DMS79 treated with DMSO at 0.1 percent for 48 hours (cell line): Measurements from ENCODE around the gene GALNT11.
A peak's percentile ranks its signal among the peaks of the same experiment; 100 is the strongest.

Experiments
- DNase-seq: peaks from one replicate; lab custom pipeline; 2025; lab: John Stamatoyannopoulos, UW

The GALNT11 gene

DNA sequence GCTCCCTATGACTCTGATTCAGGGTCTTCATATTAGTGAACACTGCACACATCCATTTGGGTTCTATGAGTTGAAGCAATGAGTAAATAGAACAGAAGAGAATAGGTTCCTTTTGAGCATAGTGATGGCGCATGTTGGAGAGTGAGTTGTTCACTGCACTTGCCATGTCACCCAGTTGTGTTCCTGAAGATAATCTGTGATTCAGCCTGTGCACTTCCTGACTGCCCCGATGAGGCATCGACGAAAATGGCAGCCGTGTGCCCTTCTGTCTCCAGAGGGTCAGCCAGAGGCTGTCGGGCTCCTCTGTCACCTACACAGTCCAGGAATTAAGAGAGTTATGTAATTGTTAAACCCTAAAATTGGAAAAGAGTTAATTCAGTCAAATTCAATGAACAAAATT lies 94.7 kb downstream of the GALNT11 start:
- no peak for DNase-seq

DNA sequence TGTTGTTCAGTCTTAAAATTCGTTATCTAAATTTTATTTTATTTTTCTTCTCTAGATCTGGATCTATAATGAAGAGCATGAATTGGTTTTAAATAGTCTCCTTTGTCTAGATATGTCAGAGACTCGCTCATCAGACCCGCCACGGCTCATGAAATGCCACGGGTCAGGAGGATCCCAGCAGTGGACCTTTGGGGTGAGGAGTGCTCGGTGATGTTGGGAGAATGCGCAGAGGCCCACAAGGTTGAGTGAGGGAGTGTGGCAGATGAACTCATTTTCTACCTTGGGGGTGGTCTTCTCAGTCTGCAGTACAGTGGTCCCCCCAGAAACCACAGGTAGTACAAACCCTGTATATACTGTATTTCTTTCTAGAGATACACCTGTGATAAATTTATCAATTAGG lies 95.3 kb downstream of the GALNT11 start:
- no peak for DNase-seq

DNA sequence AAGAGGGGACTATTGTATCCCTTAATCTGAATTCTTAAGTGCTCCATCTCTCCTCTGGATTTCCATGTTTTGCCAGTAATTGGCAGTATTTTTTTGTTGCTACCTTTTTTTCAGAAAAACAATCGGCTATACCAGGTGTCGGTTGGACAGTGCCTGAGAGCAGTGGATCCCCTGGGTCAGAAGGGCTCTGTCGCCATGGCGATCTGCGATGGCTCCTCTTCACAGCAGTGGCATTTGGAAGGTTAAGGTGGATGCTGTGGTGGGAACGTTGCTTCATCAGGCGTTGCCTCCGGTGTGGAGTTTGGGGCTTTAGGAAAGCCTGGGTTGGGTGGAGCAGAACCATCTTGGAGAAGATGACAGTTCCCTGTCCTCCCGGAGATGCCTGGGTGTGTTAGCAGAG lies 96.0 kb downstream of the GALNT11 start:
- DNase-seq: no peak

DNA sequence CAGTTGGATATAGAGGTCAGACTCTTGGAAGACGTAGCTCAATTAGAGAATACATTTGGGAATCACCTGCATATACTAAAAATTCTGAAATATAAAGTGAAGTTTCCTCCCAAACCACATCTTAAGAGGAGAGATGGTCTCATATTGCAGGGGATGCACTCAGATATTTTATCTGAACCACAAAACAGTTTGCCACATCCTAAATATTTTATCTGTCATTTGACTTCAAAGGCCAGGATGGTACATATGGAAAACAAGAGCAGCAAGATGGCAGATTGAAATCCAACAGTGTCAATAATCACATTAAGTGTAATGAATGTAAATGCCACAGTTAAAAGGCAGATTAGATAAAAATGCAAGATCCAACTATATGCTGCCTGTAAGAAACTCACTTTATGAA lies 97.1 kb downstream of the GALNT11 start:
- no peak for DNase-seq

DNA sequence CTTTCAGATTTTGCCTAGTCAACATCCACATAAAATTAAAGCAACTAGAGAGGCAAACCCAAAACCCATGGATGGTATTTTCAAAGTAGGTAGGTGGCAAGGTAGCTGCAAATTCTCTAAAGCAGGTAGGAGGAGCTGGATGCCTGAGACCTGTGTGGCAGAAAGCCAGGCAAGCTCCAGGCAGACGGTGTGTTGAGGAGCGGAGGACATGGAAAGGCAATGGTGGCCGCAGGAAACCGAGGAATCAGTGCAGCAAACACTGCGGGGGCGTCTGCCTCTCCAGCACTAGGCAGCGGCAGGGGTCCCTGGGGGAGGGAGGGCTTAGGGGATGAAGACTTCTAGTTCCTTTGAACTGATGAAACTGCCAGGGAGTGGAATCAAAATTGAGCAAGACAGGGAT lies 101.3 kb downstream of the GALNT11 start:
- no peak for DNase-seq

DNA sequence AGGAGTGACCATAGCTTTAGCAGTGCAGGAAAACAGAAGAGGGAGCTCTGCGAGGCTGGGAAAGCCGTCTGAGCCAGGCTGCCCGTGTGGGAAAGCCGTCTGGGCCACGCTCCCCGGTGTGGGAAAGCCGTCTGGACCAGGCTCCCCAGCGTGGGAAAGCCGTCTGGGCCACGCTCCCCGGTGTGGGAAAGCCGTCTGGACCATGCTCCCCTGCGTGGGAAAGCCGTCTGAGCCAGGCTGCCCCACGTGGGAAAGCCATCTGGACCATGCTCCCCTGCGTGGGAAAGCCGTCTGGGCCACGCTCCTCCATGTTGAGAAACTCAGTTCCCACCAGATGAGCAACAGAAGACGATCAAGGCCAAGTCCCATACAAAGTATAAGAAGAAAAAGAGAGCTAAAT lies 101.8 kb downstream of the GALNT11 start:
- no peak for DNase-seq

DNA sequence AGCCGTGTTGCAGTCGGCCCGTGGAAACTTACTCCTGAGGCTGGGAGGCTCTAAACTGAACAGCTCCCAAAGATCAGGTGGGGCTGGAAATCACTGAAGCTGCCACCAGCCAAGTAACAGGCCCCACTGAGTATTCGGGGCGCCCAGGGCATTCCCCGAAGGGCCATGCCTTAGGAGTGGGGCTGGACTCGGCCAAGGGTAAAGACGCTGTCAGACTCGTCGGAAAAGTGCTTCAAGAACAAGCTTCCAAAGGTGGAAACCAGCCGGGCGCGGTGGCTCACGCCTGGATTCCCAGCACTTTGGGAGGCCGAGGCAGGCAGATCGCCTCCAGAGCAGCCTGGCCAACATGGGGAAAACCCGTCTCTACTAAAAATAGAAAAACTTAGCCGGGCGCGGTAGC lies 102.8 kb downstream of the GALNT11 start:
- DNase-seq: no peak

DNA sequence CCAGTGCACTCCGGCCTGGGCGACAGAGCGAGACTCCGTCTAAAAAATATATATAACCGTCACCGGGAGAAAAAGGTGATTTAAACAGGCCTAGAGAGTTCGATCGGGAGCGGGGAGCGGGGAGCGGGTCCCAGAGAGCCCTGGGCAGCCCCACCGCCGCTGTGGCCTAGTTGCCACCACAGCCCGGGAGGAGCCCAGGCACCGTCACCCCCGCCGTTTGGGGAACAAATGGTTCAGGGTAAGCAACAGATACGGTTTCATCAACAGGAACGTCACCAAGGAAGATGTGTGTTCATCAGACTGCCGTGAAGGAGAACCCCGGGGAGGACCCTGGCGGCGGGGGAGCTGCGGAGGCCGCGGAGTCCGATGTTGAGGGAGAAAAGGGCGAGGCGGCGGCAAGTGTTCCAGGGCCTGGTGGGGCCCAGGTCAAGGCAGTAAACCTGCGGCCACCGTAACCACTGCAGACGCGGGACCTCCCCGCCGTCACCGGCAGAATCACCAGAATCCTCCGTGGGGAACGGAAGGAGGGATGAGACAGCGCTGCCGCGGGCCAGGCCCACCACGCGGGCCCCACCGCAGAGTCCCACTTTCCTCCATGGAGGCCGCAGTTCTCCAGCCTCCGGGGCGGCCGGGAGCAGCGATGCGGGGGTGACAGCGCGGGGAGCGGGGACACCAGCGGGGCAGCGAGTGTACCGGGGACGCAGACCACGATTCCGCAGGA lies 103.4 kb downstream of the GALNT11 start:
- no peak for DNase-seq

DNA sequence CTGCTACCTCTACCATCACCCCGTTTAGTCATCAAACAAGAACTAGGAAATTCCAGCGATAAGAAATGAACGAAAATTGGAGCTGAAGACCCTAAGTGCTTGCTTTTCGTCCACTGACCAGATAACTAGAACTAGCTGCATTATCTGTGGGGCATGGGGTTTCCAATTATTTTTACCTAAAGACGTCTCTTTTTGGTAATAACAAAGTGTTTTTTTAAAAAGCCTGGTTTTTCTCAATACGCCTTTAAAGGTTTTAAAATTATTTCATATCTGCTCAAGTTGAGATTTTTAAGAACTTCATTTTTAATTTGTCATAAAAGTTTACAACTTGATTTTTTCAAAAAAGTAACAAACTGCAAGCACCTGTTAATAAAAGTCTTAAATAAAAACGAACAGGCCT lies 104.2 kb downstream of the GALNT11 start:
- no peak for DNase-seq

DNA sequence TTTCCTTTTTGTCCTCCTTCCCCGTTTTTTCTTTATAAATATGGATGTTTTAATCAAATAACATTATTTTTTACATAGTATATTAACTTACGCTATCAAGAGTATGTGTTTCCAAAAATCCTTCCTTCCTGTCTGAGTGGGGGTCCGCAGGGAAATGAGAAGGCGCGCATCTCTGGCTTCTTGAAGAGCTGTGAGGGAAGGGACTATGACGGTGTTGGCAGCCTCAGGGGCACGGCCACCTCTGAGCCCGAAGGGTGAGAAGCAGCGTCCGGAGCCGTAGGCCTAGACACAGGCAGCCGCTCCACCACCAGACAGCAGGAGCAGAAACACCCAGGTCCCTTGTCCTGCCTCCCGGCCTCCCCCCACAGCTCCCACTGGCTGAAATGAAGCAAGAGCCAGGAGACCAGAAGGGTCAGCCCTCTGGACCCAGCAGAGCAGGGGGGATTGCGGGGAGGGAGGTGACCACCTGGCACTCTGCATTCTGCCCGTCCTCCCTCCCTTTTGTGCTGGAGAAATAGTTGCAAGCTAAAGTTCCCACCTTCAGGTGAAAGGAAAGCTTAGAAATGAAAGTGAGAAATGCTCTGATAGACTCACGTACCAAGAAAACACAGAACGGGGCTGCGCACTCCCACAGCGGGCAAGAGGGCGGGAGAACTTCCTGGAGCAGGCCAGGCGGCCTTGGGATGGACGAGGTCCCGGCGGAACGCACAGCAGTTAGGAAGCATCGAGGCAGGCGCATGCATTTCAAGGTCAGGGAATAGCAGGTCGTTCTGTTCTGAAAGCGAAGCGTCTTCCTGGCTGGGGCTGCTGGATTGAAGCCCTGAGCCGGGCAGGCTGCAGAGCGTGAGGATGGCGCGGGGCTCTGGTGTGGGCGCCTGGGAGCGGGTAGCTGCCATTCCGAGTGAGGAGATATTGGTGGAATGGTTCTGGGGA lies 105.5 kb downstream of the GALNT11 start:
- no peak for DNase-seq

DNA sequence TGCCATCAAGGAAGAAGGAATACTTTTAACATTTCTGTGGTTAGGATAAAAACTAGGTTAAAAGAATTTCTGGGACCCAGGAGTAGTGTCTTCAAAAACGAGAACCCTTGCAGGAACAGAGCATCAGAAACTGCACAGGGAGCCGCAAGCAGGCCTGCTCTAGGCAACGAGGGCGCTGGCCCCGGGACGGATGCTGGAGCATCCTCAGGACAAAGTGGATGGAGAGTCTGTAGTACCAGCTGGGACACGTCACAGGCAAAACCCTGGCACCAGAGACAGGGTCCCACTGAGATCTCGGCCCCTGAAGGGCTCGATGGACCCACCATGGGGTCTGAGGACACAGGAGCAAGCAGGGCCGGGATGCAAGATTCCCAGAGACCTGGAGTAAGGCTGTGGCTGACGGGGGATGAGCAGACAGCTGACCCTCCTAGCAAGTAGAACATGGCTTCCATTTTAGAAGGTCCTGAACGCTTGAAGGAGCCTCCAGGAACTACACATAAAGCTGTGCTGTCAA lies 106.6 kb downstream of the GALNT11 start:
- no peak for DNase-seq

DNA sequence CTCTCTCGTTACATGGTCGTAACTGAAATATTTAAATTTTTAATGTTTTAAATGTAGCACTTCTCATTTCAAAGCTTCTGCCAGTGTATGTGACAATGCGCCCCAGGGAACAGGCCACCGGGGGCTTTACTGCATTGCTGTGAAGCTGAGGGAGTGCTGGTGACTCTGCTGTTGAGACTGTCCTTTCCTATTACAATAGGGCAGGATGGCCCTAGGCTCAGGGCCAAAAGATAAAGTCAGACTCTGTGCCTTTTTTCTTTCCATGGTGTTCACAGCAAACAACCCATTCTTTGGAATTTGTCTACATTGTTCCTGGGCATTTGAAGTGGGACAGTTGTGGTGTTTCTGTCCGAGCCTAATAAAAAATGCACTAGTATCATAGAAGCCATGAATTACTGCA lies 107.3 kb downstream of the GALNT11 start:
- no peak for DNase-seq

DNA sequence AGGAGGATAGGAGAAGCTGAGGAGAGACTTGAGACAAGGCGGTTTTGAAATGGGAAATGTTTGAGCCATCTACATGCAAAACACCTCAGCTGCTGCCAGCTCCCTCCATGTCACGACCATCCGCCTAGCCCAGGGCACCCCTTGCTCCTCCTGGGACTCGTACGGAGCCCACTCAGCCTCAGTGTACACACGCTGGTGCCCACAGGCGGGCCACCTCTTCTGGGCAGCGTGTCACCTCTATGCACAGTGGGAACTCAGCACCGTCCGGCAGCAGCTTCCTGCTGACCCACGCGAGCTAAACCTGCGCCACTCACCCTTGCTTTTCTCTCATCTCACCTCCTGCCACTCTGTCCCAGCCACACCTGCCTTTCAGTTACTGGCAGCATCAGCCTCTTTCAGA lies 108.3 kb downstream of the GALNT11 start:
- DNase-seq: no peak

DNA sequence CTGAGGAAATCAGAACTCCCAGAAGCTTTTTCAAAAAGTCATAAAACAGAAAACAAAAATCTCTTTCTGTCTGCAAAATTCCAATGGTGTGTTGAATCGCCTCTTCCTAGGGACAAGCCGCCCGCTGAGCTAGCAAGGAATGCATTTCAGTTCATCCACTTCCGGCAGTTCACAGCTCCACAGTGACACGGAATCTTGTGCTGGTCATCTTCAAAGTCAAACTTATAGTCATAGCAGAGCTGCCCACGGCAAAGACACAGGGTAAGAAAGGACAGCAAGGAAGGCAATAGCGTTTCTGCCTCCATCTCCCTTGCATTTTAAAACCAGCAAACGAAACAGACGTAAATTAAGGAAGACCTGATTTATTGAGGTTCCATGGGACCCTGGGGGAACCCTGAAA lies 111.2 kb downstream of the GALNT11 start:
- DNase-seq: no peak

DNA sequence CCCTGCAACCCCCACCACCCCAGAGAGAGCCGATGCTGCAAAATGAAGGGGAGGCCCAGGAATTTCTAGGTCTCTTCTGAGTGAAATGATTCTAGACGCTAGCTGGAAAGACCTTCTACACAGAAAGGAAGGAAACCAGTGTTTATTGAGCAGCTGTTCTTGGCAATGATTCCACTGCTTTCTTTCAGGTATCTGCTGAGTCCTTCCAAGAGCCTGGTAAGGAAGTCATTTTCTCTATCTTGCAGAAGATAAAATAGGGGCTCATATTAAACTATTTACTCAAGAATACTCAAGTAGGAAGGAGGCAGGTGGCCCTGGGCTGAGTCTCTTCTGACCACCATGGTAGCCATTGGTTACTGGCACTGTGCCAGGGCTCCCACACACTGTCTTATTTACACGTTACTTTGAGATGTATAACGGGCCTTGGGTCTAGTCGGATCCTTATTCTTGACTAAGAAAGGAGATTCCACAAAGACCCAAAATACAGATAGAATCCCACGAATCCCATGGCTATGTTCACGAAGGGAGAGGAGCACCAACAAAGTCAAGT lies 112.1 kb downstream of the GALNT11 start:
- peak; percentile 86 for DNase-seq

DNA sequence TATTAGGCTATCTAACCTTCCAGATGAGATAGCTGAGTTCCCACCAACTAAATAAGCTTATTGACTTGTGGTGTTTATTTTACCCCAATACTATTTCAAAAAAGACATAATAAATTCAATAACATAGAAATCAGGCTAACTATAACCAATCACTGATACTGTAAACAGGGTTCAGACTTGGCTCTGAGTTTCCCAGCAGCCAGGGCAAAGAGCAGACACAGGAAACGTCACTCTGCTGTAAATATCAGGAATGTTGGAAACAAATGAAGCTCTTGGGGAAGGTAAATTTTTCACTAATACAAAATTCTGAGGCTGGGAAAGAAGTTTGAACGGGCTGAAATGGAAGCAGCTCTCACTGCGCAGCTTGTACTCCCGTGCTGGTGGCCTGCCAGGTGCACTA lies 114.6 kb downstream of the GALNT11 start:
- DNase-seq: no peak

DNA sequence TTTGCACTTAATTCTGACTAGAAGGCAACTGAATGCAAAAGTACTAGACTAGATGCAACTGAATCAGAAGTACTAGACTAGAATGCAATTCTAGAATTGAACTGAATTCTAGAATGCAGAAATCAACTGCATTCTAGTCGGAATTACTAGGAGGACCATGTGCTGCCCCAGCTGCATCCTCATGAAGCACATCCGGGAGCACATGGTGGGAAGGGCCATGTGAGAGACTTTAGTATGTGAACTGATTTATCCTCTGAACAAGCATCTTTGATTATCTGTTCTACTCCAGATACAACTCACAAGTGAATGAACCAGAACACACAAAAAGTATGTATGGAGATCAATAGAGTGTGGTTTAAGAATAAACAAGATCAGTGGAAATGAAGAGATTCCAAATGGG lies 115.1 kb downstream of the GALNT11 start:
- DNase-seq: no peak

DNA sequence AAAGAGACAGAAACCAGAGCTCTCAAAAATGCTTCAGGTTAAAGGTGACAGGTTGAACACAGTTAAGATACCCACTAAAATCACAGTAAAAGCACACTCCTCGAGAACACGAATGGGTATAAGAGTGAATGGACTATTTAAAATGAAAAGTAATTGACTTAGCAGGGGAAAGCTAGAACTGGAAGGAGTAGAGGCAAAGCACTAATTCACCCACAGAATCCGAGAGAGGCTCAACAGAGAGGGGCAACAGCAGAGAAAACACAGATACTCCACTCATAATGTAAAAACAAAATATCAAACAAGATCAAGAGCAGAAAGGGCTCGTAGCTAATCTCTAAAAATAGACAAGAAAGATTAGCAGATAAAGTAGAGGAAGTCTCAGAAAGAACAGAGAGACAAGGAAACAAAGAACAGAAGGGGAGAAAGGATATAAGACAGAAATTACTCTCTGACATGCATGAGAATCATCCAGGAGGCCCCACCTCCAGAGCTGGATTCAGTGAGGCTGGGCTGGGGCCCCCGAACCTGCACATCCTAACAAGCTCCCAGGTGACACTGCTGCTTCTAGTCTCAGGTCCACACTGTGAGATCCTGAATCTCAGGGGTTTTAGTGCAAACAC lies 117.6 kb downstream of the GALNT11 start:
- no peak for DNase-seq

DNA sequence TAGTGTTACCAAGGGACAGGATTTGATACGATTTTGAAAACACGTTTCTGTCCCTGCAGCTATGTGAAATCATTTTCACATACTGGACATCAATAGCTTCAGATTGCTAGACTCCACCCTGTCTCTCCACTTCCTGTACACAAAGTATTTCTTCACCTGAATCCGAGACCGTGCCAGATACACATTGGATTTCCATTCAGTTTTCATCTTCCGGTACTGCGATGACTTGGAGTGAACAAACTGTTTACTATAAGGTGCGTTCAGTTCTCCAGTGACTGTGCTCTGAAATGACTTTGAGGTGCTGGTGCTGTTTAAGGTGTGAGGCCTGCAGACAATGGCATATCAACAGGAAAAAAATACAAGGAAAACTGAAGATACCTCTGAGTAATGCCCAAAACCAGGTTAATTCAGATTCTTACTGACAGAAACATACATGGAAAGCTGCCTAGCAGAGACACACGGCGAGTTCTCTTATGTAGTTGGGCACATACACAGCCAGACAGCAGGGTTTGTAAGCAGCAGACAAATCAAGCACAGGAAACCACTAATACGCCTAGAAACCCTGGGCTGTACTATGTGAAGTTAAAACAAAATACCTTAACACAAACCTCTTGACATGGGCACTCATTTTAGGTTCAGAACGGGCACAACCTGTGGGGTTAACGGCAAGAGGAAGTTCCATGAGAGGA lies 119.2 kb downstream of the GALNT11 start:
- no peak for DNase-seq

DNA sequence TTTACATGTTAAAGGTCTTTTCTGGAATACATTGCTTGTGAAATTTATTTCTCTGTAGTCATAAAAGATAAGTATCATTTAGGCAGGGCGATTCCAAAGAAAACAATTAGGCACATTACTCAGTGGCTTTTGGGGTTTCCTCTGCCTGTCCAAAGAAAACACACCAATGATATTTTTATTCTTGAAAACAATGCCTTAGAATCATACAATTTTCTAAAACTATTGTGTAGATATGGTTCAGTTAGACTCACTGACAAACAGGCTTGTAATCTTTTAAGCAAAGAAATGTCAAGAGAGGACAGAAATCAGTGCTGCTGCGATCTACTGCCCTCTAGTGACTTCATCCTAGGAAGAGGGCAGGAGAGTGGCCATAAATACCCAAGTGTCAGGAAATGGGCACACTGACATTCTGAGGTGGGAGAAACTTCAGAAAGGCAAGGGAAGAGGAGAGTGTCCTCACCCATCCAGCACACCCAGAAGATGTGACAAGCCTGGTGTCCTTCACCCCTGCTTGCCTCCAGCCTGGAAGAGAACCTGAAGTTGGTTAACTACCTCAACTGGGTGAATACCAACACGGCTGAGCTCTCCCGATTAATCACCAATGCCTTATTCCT lies 120.5 kb downstream of the GALNT11 start:
- peak; percentile 10 for DNase-seq

DNA sequence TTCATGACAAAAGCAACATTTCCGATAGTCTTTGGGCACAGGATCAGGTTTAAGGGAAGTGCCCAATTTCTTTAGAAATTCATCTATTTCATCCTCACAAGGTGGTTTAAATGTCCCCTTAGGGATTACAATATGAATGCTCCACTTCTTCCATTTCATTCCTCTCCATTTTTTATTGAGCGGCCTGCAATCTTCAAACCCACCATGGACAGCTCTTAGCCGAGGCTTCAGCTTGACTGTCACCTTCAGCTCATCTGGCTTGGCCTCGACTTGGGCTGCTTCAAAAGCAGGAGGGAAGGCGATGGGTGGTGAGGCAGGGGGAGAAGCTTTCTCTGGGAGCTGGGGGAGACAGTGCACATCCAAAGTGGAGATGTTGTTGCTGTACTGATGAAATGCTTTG lies 123.2 kb downstream of the GALNT11 start:
- DNase-seq: no peak
